ENCODE results near the gene IQCK.

DNA sequence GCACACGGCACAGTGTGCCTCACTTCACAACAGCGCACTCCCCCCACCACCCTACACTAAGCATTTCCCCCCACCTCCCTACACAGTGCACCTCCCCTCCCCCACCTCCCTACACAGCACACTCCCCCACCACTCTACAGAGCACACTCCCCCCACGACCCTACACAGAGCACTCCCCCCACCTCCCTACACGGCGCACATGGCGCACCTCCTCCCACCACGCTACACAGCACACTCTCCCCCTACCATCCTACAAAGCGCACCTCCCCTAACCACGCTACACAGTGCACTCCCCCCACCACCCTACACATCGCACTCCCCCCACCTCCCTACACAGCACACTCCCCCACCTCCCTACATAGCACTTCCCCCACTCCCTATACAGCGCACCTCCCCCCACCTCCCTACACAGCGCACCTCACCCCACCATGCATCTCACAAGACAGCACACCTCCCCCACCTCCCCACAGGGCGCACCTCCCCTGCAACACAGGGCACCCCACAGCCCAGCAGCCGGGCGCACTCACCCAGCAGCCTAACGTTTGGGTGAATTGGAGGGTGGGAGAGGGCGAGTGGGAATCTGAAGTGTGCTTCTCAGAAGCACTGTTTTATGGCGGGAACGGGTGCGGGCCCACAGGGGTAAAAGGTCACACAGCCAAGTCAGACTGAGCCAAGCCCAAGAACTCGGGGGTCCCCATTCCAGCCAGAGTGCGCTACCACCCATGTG is 10.3 kb upstream of the IQCK start:
- TF ChIP-seq, protein P1, sequence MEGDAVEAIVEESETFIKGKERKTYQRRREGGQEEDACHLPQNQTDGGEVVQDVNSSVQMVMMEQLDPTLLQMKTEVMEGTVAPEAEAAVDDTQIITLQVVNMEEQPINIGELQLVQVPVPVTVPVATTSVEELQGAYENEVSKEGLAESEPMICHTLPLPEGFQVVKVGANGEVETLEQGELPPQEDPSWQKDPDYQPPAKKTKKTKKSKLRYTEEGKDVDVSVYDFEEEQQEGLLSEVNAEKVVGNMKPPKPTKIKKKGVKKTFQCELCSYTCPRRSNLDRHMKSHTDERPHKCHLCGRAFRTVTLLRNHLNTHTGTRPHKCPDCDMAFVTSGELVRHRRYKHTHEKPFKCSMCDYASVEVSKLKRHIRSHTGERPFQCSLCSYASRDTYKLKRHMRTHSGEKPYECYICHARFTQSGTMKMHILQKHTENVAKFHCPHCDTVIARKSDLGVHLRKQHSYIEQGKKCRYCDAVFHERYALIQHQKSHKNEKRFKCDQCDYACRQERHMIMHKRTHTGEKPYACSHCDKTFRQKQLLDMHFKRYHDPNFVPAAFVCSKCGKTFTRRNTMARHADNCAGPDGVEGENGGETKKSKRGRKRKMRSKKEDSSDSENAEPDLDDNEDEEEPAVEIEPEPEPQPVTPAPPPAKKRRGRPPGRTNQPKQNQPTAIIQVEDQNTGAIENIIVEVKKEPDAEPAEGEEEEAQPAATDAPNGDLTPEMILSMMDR (conservative IDR thresholded peaks at IDR 0.05 in 1 of 2, IDR thresholded peaks at IDR 0.05 in 1 of 2; ENCODE audit: low read depth in 1 of 2, low read length in 2 of 2) = no peak
- no peak for TF ChIP-seq EZH2 (IDR thresholded peaks at IDR 0.05; ENCODE audit: low read length, missing control alignments)

Measured in fibroblast of lung (primary cell).